GM21367 (cell line): ENCODE measurements around the gene EMC9.
"Not testable (repeated sequence)": the region's sequence is repeated elsewhere in the genome, so short reads cannot be mapped to it uniquely, and the experiment has no call there.

Experiments
- ATAC-seq: cut with Tn5 transposase; IDR thresholded peaks from one replicate; pipeline ENCODE4 v1.9.1; 2021; ENCODE audit not compliant: unreplicated experiment

The EMC9 gene

GRCh38 chr14:24110523-24110922 is 30.9 kb downstream of the EMC9 start:
- ATAC-seq = no peak

- no peak for ATAC-seq
Observed at GRCh38 chr14:24110060-24110459, 31.3 kb downstream of the EMC9 start.

GRCh38 chr14:24108336-24108874 is 33.0 kb downstream of the EMC9 start:
- no peak for ATAC-seq

GRCh38 chr14:24106672-24107271 is 34.6 kb downstream of the EMC9 start:
- no peak for ATAC-seq

DNA sequence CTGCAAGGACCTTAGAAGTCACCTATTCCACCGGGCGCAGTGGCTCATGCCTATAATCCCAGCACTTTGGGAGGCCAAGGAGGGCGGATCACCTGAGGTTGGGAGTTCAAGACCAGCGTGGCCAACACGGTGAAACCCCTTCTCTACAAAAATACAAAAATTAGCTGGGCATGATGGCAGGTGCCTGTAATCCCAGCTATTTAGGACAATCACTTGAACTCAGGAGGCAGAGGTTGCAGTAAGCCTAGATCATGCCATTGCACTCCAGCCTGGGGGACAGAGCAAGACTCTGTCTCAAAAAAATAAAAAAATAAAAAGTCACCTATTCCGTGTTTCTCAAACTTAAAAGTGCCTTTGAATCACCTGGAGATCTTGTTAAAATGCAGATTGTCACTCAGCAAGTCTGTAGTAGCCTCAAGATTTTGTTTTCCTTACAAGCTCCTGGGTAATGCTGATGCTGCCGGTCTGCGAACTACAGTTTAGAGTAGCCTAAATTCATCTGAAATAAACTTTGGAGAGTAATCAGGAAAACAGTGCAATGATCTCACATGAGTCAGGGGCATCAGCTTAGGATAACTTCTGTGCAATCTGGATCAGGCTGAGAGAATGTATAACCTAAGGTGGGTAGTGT is 35.7 kb downstream of the EMC9 start:
- ATAC-seq = not testable (repeated sequence)

DNA sequence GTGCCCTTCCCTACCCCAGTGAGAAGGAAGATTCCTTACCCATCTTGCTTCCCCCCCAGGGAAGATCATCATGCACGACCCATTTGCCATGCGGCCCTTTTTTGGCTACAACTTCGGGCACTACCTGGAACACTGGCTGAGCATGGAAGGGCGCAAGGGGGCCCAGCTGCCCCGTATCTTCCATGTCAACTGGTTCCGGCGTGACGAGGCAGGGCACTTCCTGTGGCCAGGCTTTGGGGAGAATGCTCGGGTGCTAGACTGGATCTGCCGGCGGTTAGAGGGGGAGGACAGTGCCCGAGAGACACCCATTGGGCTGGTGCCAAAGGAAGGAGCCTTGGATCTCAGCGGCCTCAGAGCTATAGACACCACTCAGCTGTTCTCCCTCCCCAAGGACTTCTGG is 37.9 kb downstream of the EMC9 start:
- ATAC-seq = no peak

GRCh38 chr14:24102357-24103048 is 38.9 kb downstream of the EMC9 start:
- no peak for ATAC-seq

GRCh38 chr14:24100982-24101494 is 40.4 kb downstream of the EMC9 start:
- no peak for ATAC-seq

GRCh38 chr14:24100197-24100981 is 41.0 kb downstream of the EMC9 start:
- ATAC-seq = no peak

- no peak for ATAC-seq
Observed at GRCh38 chr14:24098927-24099813, 42.2 kb downstream of the EMC9 start.

GRCh38 chr14:24098229-24098926 is 43.0 kb downstream of the EMC9 start:
- no peak for ATAC-seq

GRCh38 chr14:24096545-24097181 is 44.7 kb downstream of the EMC9 start:
- no peak for ATAC-seq

DNA sequence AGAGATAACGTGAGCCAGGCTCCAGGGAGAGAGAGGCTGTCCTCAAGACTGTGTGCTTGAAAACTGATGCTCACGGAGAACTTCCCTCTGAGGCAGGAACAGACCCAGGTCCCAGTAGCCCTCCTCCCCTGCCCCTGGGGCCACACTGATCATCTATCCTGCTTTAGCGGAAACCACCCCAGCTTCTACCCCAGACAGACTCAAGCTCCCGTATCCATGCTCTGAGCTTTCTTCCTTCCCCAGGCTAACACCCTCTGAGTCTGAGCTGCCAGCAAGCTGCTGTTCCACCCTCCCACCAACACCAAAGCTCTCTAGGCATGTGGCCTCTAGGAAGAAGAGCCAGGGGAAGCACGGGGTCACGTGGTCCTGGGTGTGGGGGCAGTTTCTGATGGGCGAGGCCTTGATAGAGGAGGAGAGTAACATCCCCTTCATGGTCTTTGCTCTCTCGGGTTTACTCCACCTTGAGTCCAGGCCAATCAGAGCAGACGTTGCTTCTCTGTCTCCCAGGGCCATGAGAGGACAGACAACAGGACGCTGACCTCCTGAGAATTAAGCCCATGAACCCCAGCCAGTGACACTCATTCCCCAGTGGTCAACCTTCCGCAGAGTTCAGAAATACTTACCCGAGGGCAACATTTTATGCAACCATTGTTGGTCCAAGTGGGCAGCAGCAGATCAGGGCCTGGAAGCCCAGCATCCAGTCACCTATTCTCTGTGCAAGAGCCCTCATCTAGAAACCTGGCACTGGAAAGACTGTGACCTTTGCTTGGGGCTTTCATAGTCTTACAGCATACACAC is 45.9 kb downstream of the EMC9 start:
- ATAC-seq = peak; percentile 69

GRCh38 chr14:24094841-24095270 is 46.5 kb downstream of the EMC9 start:
- no peak for ATAC-seq

GRCh38 chr14:24093901-24094840 is 47.2 kb downstream of the EMC9 start, which contains the start of gene PCK2:
TSS of gene PCK2 (plus strand) at chr14:24094311. CDS start at chr14:24094406, 95 bp downstream.
- peak; percentile 40 for ATAC-seq

DNA sequence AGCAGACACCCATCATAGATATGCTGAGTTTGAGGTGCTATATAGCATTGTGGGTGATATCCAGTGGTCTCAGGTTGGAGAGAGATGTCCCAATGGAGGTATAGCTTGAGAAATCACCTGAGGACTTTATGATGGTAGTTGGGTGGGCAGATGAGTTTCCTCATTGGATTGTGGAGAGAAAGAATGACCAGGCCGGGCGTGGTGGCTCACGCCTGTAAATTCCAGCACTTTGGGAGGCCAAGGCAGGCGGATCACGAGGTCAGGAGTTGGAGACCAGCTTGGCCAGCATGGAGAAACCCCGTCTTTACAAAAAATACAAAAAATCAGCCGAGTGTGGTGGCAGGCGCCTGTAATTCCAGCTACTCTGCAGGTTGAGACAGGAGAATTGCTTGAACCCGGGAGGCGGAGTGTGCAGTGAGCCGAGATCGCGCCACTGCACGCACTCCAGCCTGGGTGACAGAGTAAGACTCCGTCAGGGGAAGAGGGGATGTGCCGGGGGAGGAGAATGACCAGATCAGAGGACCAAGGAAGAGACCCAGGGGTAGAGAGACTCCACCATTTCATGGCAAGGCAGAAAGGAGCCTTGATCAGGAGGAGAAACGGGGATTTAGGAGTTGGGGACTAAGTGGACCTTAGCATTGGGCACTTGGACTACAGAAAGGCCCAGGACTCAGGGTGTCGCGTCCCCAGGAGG is 48.0 kb downstream of the EMC9 start:
- no peak for ATAC-seq
